Tibial nerve (tissue), 4 donors: ENCODE results near the gene TSPAN5.

Experiments used
- CTCF ChIP-seq, 5 experiments: fragments of 200-600 bp in 3 of 5; fragments of 450-650 bp in 2 of 5; sonication (generic) in 3 of 5; IDR thresholded peaks; one replicate each; pipeline ENCODE4 v1.5.1; 2016 to 2019; ENCODE audit warnings: antibody characterized with exemption in 5 of 5, mild to moderate bottlenecking in 3 of 5, moderate library complexity in 2 of 5
- EP300 ChIP-seq, 2 donors: sonication (generic); formaldehyde crosslinking; IDR thresholded peaks; one replicate each; pipeline ENCODE4 v1.6.1; 2017; ENCODE audit warnings: antibody characterized with exemption in 2 of 2, mild to moderate bottlenecking in 1 of 2
- POLR2A ChIP-seq, 2 donors: fragments of 450-650 bp; IDR thresholded peaks; one replicate each; pipeline ENCODE4 v1.6.1; 2017; ENCODE audit warnings: antibody characterized with exemption in 2 of 2, mild to moderate bottlenecking in 2 of 2, moderate library complexity in 2 of 2

- TF ChIP-seq POLR2A (IDR thresholded peaks at IDR 0.05) (no peak), CTCF (IDR thresholded peaks at IDR 0.05) (no peak), EP300 (IDR thresholded peaks at IDR 0.05) (no peak)
These were observed 149.4 kb downstream of the TSPAN5 start for GRCh38 chr4:98508829-98509598.
